GM18507 (cell line): ENCODE data around the gene SPHK1.

ENCODE experiments used
- DNase-seq: peaks from one replicate; pipeline ENCODE4 v3.0.0; 2011; ENCODE audit warnings: low read depth; ENCODE audit not compliant: insufficient read length; ENCODE audit errors: extremely low spot score
- FAIRE-seq: peaks from 2 replicates; lab custom pipeline; 2011; peaks lifted over from hg19 to GRCh38; lab: Jason Lieb, UNC

SPHK1 gene

GRCh38 chr17:76404256-76404655 is 19.8 kb downstream of the SPHK1 start:
- no peak for FAIRE-seq
- no peak for DNase-seq

- DNase-seq (no peak), FAIRE-seq (no peak)
These were observed 20.7 kb downstream of the SPHK1 start for GRCh38 chr17:76404976-76405563.

GRCh38 chr17:76405607-76405966 is 21.2 kb downstream of the SPHK1 start:
- DNase-seq: no peak
- no peak for FAIRE-seq

GRCh38 chr17:76405967-76406647 is 21.7 kb downstream of the SPHK1 start:
- DNase-seq: no peak

GRCh38 chr17:76407509-76407908 is 23.1 kb downstream of the SPHK1 start:
- DNase-seq: no peak
- FAIRE-seq: no peak

More at GRCh38 chr17:76405967-76406647, 21.7 kb downstream of the SPHK1 start:
- no peak for FAIRE-seq

- FAIRE-seq (peak; percentile 71), DNase-seq (peak; percentile 48)
These were observed 23.8 kb downstream of the SPHK1 start for GRCh38 chr17:76408037-76408849.

GRCh38 chr17:76410328-76410965 is 26.0 kb downstream of the SPHK1 start:
- FAIRE-seq (no peak), DNase-seq (no peak)

GRCh38 chr17:76411247-76411646 is 26.8 kb downstream of the SPHK1 start:
- DNase-seq: no peak
- FAIRE-seq: no peak

GRCh38 chr17:76414334-76415295 is 30.2 kb downstream of the SPHK1 start:
- FAIRE-seq (no peak), DNase-seq (no peak)

GRCh38 chr17:76415786-76416185 is 31.4 kb downstream of the SPHK1 start:
- FAIRE-seq (no peak), DNase-seq (no peak)

GRCh38 chr17:76416457-76416856 is 32.0 kb downstream of the SPHK1 start:
- DNase-seq: no peak
- no peak for FAIRE-seq

- DNase-seq: no peak
- FAIRE-seq: no peak
These were observed 32.5 kb downstream of the SPHK1 start for GRCh38 chr17:76416899-76417298.

GRCh38 chr17:76417499-76418143 is 33.2 kb downstream of the SPHK1 start:
- DNase-seq: no peak

GRCh38 chr17:76419576-76420260 is 35.3 kb downstream of the SPHK1 start:
- FAIRE-seq (no peak), DNase-seq (no peak)

More at GRCh38 chr17:76417499-76418143, 33.2 kb downstream of the SPHK1 start:
- FAIRE-seq: no peak

- DNase-seq (no peak), FAIRE-seq (no peak)
These were observed 36.1 kb downstream of the SPHK1 start for GRCh38 chr17:76420356-76421043.

GRCh38 chr17:76421044-76421407 is 36.6 kb downstream of the SPHK1 start:
- FAIRE-seq: no peak

GRCh38 chr17:76422406-76422805 is 38.0 kb downstream of the SPHK1 start:
- DNase-seq (no peak), FAIRE-seq (no peak)

More at GRCh38 chr17:76421044-76421407, 36.6 kb downstream of the SPHK1 start:
- DNase-seq: no peak
